Transverse colon (tissue), 4 donors: ENCODE results near the gene KIF7.
"Not testable (repeated sequence)": the region's sequence is repeated elsewhere in the genome, so short reads cannot be mapped to it uniquely, and the experiment has no call there.

Source experiments
- CTCF ChIP-seq, 5 experiments: fragments of 200-600 bp in 3 of 5; fragments of 450-650 bp in 2 of 5; sonication (generic) in 3 of 5; IDR thresholded peaks; 1 replicate in 2 of 5; 2 replicates in 3 of 5; pipeline ENCODE4 v1.5.1; 2016 to 2017; ENCODE audit warnings: antibody characterized with exemption in 5 of 5, inconsistent platforms in 3 of 5, mild to moderate bottlenecking in 2 of 5, moderate library complexity in 1 of 5
- EP300 ChIP-seq: sonication (generic); formaldehyde crosslinking; IDR thresholded peaks from one replicate; pipeline ENCODE4 v1.6.1; 2017; ENCODE audit warnings: antibody characterized with exemption, low read depth
- POLR2AphosphoS5 ChIP-seq, 3 donors: sonication (generic); formaldehyde crosslinking; IDR thresholded peaks; one replicate each; pipeline ENCODE4 v1.6.1; 2016; ENCODE audit warnings: antibody characterized with exemption in 3 of 3

- TF ChIP-seq CTCF (IDR thresholded peaks at IDR 0.05); EP300; POLR2AphosphoS5 (IDR thresholded peaks at IDR 0.05): not testable (repeated sequence)
Measured at GRCh38 chr15:89580747-89581146, 74.5 kb downstream of the KIF7 start.
